H9 (cell line): Measurements from ENCODE around the gene HSF2. TPM values are rescaled to one million over a fixed set of nuclear protein-coding genes. Genes with fewer than 3 reads are reported as not detected.

ENCODE experiments used
- DNase-seq: peaks from one replicate; pipeline ENCODE4 v3.0.0-alpha.2; 2017
- H2AFZ ChIP-seq: one replicate; pipeline ENCODE4 v1.6.1; 2013; ENCODE audit warnings: mild to moderate bottlenecking, low read length, control low read depth, moderate library complexity
- H2AK5ac ChIP-seq: 2 replicates; pipeline ENCODE4 v1.6.1; 2013; ENCODE audit warnings: low read length, control low read depth, mixed read lengths; ENCODE audit not compliant: insufficient read length
- H2BK120ac ChIP-seq: one replicate; pipeline ENCODE4 v1.6.1; 2013; ENCODE audit warnings: low read depth, mild to moderate bottlenecking, low read length, control low read depth, inconsistent platforms; ENCODE audit not compliant: poor library complexity, severe bottlenecking
- H2BK12ac ChIP-seq: 2 replicates; pipeline ENCODE4 v1.6.1; 2013; ENCODE audit warnings: low read length, control low read depth, mixed read lengths, low read depth; ENCODE audit not compliant: insufficient read length
- H2BK15ac ChIP-seq: 2 replicates; pipeline ENCODE4 v1.6.1; 2013; ENCODE audit warnings: low read depth, low read length, control low read depth
- H2BK20ac ChIP-seq: one replicate; pipeline ENCODE4 v1.6.1; 2013; ENCODE audit warnings: low read depth, mild to moderate bottlenecking, low read length, control low read depth, inconsistent platforms; ENCODE audit not compliant: poor library complexity, severe bottlenecking
- H2BK5ac ChIP-seq: 2 replicates; pipeline ENCODE4 v1.6.1; 2013; ENCODE audit warnings: low read length, control low read depth, mixed read lengths; ENCODE audit not compliant: insufficient read length
- H3K14ac ChIP-seq: 2 replicates; pipeline ENCODE4 v1.6.1; 2013; ENCODE audit warnings: low read length, control low read depth; ENCODE audit not compliant: insufficient read depth
- H3K18ac ChIP-seq: 2 replicates; pipeline ENCODE4 v1.6.1; 2013; ENCODE audit warnings: low read depth, mild to moderate bottlenecking, mixed read lengths, low read length, control low read depth; ENCODE audit not compliant: insufficient read length
- H3K23ac ChIP-seq: 2 replicates; pipeline ENCODE4 v1.6.1; 2013; ENCODE audit warnings: low read length, control low read depth, mixed read lengths, low read depth; ENCODE audit not compliant: insufficient read length
- H3K23me2 ChIP-seq: 2 replicates; pipeline ENCODE4 v1.6.1; 2013; ENCODE audit warnings: low read depth, mild to moderate bottlenecking, mixed read lengths, low read length, control low read depth; ENCODE audit not compliant: insufficient read length, poor library complexity, severe bottlenecking
- H3K27ac ChIP-seq: 2 replicates; pipeline ENCODE4 v1.5.1; 2013; ENCODE audit warnings: low read length, control low read depth, mixed read lengths, low read depth; ENCODE audit not compliant: insufficient read length
- H3K27me3 ChIP-seq: 2 replicates; pipeline ENCODE4 v1.6.1; 2013; ENCODE audit warnings: low read length, control low read depth, inconsistent platforms; ENCODE audit not compliant: insufficient read depth
- H3K4ac ChIP-seq: 2 replicates; pipeline ENCODE4 v1.6.1; 2013; ENCODE audit warnings: low read depth, mild to moderate bottlenecking, control low read depth, inconsistent platforms, low read length, moderate library complexity
- H3K4me1 ChIP-seq: 2 replicates; pipeline ENCODE4 v1.6.1; 2013; ENCODE audit warnings: low read length, control low read depth, inconsistent platforms; ENCODE audit not compliant: insufficient read depth
- H3K4me2 ChIP-seq: 2 replicates; pipeline ENCODE4 v1.6.1; 2013; ENCODE audit warnings: low read length, control low read depth, mixed read lengths; ENCODE audit not compliant: insufficient read length, insufficient read depth
- H3K56ac ChIP-seq: 2 replicates; pipeline ENCODE4 v1.6.1; 2013; ENCODE audit warnings: low read depth, mild to moderate bottlenecking, mixed read lengths, low read length, control low read depth; ENCODE audit not compliant: insufficient read length
- H3K79me1 ChIP-seq: 2 replicates; pipeline ENCODE4 v1.6.1; 2013; ENCODE audit warnings: low read depth, mild to moderate bottlenecking, moderate library complexity, low read length, control low read depth, inconsistent platforms; ENCODE audit not compliant: insufficient read depth, poor library complexity, severe bottlenecking
- H3K79me2 ChIP-seq: 2 replicates; pipeline ENCODE4 v1.6.1; 2013; ENCODE audit warnings: low read length, control low read depth, inconsistent platforms; ENCODE audit not compliant: insufficient read depth
- H3K9ac ChIP-seq: 2 replicates; pipeline ENCODE4 v1.6.1; 2013; ENCODE audit warnings: low read length, control low read depth, mixed read lengths; ENCODE audit not compliant: insufficient read length; ENCODE audit errors: extremely low read depth
- H3K9me3 ChIP-seq: one replicate; pipeline ENCODE4 v1.6.1; 2013; ENCODE audit warnings: low read depth, low read length, inconsistent platforms; ENCODE audit not compliant: control insufficient read depth
- H3T11ph ChIP-seq: one replicate; pipeline ENCODE4 v1.6.1; 2013; ENCODE audit warnings: mild to moderate bottlenecking, low read length, control low read depth, inconsistent platforms
- H4K20me1 ChIP-seq: one replicate; pipeline ENCODE4 v1.6.1; 2013; ENCODE audit not compliant: control insufficient read depth, insufficient read length, insufficient read depth
- H4K5ac ChIP-seq: 2 replicates; pipeline ENCODE4 v1.6.1; 2013; ENCODE audit warnings: low read depth, mild to moderate bottlenecking, mixed read lengths, low read length, control low read depth; ENCODE audit not compliant: insufficient read length
- H4K8ac ChIP-seq: replicated peaks from 2 replicates; pipeline ENCODE4 v1.6.1; 2013; ENCODE audit warnings: low read length, control low read depth, mixed read lengths, low read depth; ENCODE audit not compliant: insufficient read length
- H4K91ac ChIP-seq: 2 replicates; pipeline ENCODE4 v1.6.1; 2013; ENCODE audit warnings: low read depth, mild to moderate bottlenecking, moderate library complexity, mixed read lengths, low read length, control low read depth; ENCODE audit not compliant: insufficient read length
- H3K27ac Mint-ChIP-seq, 3 experiments: 2 replicates in 2 of 3; 3 replicates in 1 of 3; pipeline ENCODE4 v1.8.0; 2020 to 2021; ENCODE audit warnings: mixed read lengths in 3 of 3, mild to moderate bottlenecking in 1 of 3, moderate library complexity in 1 of 3
- H3K27me3 Mint-ChIP-seq: 2 replicates; pipeline ENCODE4 v1.8.0; 2021; ENCODE audit warnings: low read depth, mild to moderate bottlenecking, moderate library complexity, mixed read lengths
- H3K36me3 Mint-ChIP-seq, 3 experiments: 2 replicates in 2 of 3; 3 replicates in 1 of 3; pipeline ENCODE4 v1.8.0; 2020 to 2021; ENCODE audit warnings: low read depth in 3 of 3, mixed read lengths in 3 of 3; ENCODE audit not compliant: insufficient read depth in 1 of 3
- H3K4me1 Mint-ChIP-seq, 2 experiments: 2 replicates each; pipeline ENCODE4 v1.8.0; 2020; ENCODE audit warnings: mixed read lengths in 2 of 2
- H3K4me3 Mint-ChIP-seq, 2 experiments: 2 replicates in 1 of 2; 3 replicates in 1 of 2; pipeline ENCODE4 v1.8.0; 2020 to 2021; ENCODE audit warnings: mild to moderate bottlenecking in 2 of 2, mixed read lengths in 2 of 2, moderate library complexity in 1 of 2
- H3K9me3 Mint-ChIP-seq, 2 experiments: 2 replicates in 1 of 2; 3 replicates in 1 of 2; pipeline ENCODE4 v1.8.0; 2020; ENCODE audit warnings: mild to moderate bottlenecking in 2 of 2, mixed read lengths in 2 of 2, moderate library complexity in 1 of 2
- whole genome bisulfite sequencing: extraction: QIAGEN DNeasy Blood & Tissue Kit; methylation state at CpG from one replicate; pipeline ENCODE4 v1.1.7; 2013; ENCODE audit warnings: missing lambda C conversion rate, low lambda C conversion rate, mixed read lengths; ENCODE audit not compliant: insufficient read length; ENCODE audit errors: extremely low coverage; 5-methylcytosine and 5-hydroxymethylcytosine counted together
- total RNA-seq: library from RNA; stranded (reverse); gene quantifications from 2 replicates; pipeline ENCODE4 v1.2.1, GENCODE V29; 2021
- TF ChIP-seq, protein P1 (sequence below): fragments of 200-600 bp; sonication (generic); conservative IDR thresholded peaks from 3 replicates; pipeline ENCODE4 v1.8.0; 2021; ENCODE audit warnings: antibody characterized with exemption, mild to moderate bottlenecking

Gene HSF2
- total RNA-seq, 1 experiment from 2014 or later = 14.6 TPM

DNA sequence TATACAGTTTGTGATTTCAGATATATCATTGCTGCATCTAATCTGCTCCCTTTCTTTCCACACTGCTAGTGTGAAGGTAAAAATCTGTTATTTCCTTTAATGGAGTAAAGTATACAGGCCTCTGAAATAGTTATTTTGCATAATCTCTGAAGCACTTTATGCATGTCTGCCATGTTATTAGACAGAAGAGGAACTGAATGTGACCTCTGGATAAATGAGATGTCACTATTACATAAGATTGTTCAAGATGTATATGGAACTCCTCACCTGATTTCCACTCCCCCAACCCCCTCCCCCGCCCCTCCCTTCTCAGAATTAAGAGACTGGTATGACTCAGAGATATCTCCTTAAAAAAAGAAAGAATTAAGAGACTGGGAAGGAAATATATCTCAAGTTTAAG is 45.8 kb downstream of the HSF2 start:
- H3K4me1 ChIP-seq = no peaks in the 10 kb centered on the region
- no peak overlapping the region for H3K27ac ChIP-seq
- no peak overlapping the region for H3T11ph ChIP-seq
- H3K23ac ChIP-seq = no peak overlapping the region
- H3K79me2 ChIP-seq = no peaks in the 10 kb centered on the region
- no peak overlapping the region for H2BK120ac ChIP-seq
- no peak for DNase-seq
- no peak overlapping the region for H2AK5ac ChIP-seq
- no peak overlapping the region for H3K14ac ChIP-seq
- no peaks in the 10 kb centered on the region for H4K20me1 ChIP-seq
- no peak overlapping the region for H2BK15ac ChIP-seq
- peaks cover 6 to 7% of the 10 kb centered on the region in 2 experiments; a peak in 4 of 5 replicates for H3K9me3 Mint-ChIP-seq
- TF ChIP-seq, protein P1, sequence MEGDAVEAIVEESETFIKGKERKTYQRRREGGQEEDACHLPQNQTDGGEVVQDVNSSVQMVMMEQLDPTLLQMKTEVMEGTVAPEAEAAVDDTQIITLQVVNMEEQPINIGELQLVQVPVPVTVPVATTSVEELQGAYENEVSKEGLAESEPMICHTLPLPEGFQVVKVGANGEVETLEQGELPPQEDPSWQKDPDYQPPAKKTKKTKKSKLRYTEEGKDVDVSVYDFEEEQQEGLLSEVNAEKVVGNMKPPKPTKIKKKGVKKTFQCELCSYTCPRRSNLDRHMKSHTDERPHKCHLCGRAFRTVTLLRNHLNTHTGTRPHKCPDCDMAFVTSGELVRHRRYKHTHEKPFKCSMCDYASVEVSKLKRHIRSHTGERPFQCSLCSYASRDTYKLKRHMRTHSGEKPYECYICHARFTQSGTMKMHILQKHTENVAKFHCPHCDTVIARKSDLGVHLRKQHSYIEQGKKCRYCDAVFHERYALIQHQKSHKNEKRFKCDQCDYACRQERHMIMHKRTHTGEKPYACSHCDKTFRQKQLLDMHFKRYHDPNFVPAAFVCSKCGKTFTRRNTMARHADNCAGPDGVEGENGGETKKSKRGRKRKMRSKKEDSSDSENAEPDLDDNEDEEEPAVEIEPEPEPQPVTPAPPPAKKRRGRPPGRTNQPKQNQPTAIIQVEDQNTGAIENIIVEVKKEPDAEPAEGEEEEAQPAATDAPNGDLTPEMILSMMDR = no peak
- H3K18ac ChIP-seq = no peak overlapping the region
- WGBS = no CpG with 5 or more reads among the region's 1 CpG
- H4K91ac ChIP-seq = no peak overlapping the region
- H3K4me3 Mint-ChIP-seq = no peak overlapping the region
- H2BK12ac ChIP-seq = no peak overlapping the region
- no peak overlapping the region for H2BK5ac ChIP-seq
- H3K4ac ChIP-seq = no peak overlapping the region
- no peaks in the 10 kb centered on the region for H3K27me3 ChIP-seq
- no peaks in the 10 kb centered on the region for H3K79me1 ChIP-seq
- H3K56ac ChIP-seq = no peak overlapping the region
- H4K8ac ChIP-seq = no peak overlapping the region
- no peak overlapping the region for H2BK20ac ChIP-seq
- H3K9ac ChIP-seq = no peak overlapping the region
- no peak overlapping the region for H3K4me2 ChIP-seq
- H2AFZ ChIP-seq = no peak overlapping the region
- no peak overlapping the region for H4K5ac ChIP-seq
- H3K27ac Mint-ChIP-seq = no peak overlapping the region
- H3K9me3 ChIP-seq = no peaks in the 10 kb centered on the region
- no peaks in the 10 kb centered on the region for H3K4me1 Mint-ChIP-seq
- H3K36me3 Mint-ChIP-seq = peaks cover 14 to 49% (median 49%) of the 10 kb centered on the region in 3 experiments
- H3K23me2 ChIP-seq = no peaks in the 10 kb centered on the region
- H3K27me3 Mint-ChIP-seq = no peaks in the 10 kb centered on the region
